CD4-positive, alpha-beta T cell (primary cell): Measurements from ENCODE around the gene XYLT2. TPM values are rescaled to one million over a fixed set of nuclear protein-coding genes. Genes with fewer than 3 reads are reported as not detected.
"Not testable (repeated sequence)": the region's sequence is repeated elsewhere in the genome, so short reads cannot be mapped to it uniquely, and the experiment has no call there.

Source experiments
- ATAC-seq: fragments of 200-7000 bp; cut with Tn5 transposase; one replicate; pipeline ENCODE4 v1.10.0; 2022; ENCODE audit warnings: mild to moderate bottlenecking; ENCODE audit not compliant: poor library complexity
- CTCF ChIA-PET: fragments of 350-600 bp; sonication (Branson Sonifier 250); formaldehyde crosslinking; loops from one replicate; lab custom pipeline; 2021; ENCODE audit warnings: antibody characterized with exemption, inconsistent platforms; lab: Charles Lee
- POLR2A ChIA-PET: fragments of 350-600 bp; sonication (Branson Sonifier 250); formaldehyde crosslinking; loops from one replicate; lab custom pipeline; 2021; ENCODE audit warnings: antibody characterized with exemption, inconsistent platforms; lab: Charles Lee
- DNase-seq, 14 experiments: peaks; one replicate each; pipeline ENCODE4 v3.0.0-alpha.2; 2013 to 2020; ENCODE audit warnings: mixed read lengths in 2 of 14
- H3K27ac ChIP-seq, 2 donors: one replicate each; pipeline versions ENCODE4 v1.5.1 to v1.7.0; 2013; ENCODE audit warnings: low read length in 2 of 2, low read depth in 1 of 2, mild to moderate bottlenecking in 1 of 2
- H3K27me3 ChIP-seq, 2 experiments: 1 replicate in 1 of 2; 2 replicates in 1 of 2; pipeline versions ENCODE4 v1.6.1 to v1.7.0; 2013; ENCODE audit warnings: low read length in 2 of 2, control low read depth in 1 of 2, mild to moderate bottlenecking in 1 of 2, moderate library complexity in 1 of 2; ENCODE audit not compliant: insufficient read depth in 2 of 2, control insufficient read depth in 1 of 2
- H3K36me3 ChIP-seq: one replicate; pipeline ENCODE4 v1.6.1; 2013; ENCODE audit warnings: low read length, control low read depth; ENCODE audit not compliant: insufficient read depth
- H3K4me1 ChIP-seq: one replicate; pipeline ENCODE4 v1.6.1; 2013; ENCODE audit warnings: low read length, control low read depth; ENCODE audit not compliant: insufficient read depth
- H3K4me3 ChIP-seq: one replicate; pipeline ENCODE4 v1.5.1; 2013; ENCODE audit warnings: mild to moderate bottlenecking, low read length, moderate library complexity
- H3K9me3 ChIP-seq, 2 experiments: 1 replicate in 1 of 2; 2 replicates in 1 of 2; pipeline versions ENCODE4 v1.6.1 to v1.7.0; 2013; ENCODE audit warnings: low read length in 2 of 2, mild to moderate bottlenecking in 2 of 2, control low read depth in 1 of 2, moderate library complexity in 1 of 2; ENCODE audit not compliant: control insufficient read depth in 1 of 2, insufficient read depth in 1 of 2
- H3K27ac Mint-ChIP-seq: one replicate; pipeline ENCODE4 v1.8.0; 2020; ENCODE audit warnings: mixed read lengths
- H3K27me3 Mint-ChIP-seq: one replicate; pipeline ENCODE4 v1.8.0; 2021; ENCODE audit warnings: mixed read lengths
- H3K36me3 Mint-ChIP-seq: one replicate; pipeline ENCODE4 v1.8.0; 2021; ENCODE audit warnings: low read depth, mixed read lengths
- H3K4me1 Mint-ChIP-seq: one replicate; pipeline ENCODE4 v1.8.0; 2021; ENCODE audit warnings: low read depth, mixed read lengths
- H3K4me3 Mint-ChIP-seq: one replicate; pipeline ENCODE4 v1.8.0; 2020; ENCODE audit warnings: mild to moderate bottlenecking, mixed read lengths
- H3K9me3 Mint-ChIP-seq: one replicate; pipeline ENCODE4 v1.8.0; 2020; ENCODE audit warnings: mixed read lengths
- intact Hi-C, 2 experiments: fragments of 100-400 bp; cut with DNase I in 1 of 2; cut with micrococcal nuclease in 1 of 2; formaldehyde crosslinking; loops; one replicate each; pipeline versions ENCODE4 v1.15.1 to v1.9.0; 2023 to 2025; cut with DNase I, micrococcal nuclease
- total RNA-seq, 174 experiments: library from RNA in 2 of 174; stranded (reverse) in 2 of 174; gene quantifications; one replicate each; pipeline ENCODE4 v1.2.3 and lab custom pipeline; 2021 to 2026
- TF ChIP-seq, protein P1 (sequence below): fragments of 200-600 bp; IDR thresholded peaks from one replicate; pipeline ENCODE4 v1.8.0; 2022; ENCODE audit warnings: antibody characterized with exemption, mild to moderate bottlenecking

The XYLT2 gene
- total RNA-seq, 2 experiments from 2014 or later: 11.0 to 12.2 TPM

DNA sequence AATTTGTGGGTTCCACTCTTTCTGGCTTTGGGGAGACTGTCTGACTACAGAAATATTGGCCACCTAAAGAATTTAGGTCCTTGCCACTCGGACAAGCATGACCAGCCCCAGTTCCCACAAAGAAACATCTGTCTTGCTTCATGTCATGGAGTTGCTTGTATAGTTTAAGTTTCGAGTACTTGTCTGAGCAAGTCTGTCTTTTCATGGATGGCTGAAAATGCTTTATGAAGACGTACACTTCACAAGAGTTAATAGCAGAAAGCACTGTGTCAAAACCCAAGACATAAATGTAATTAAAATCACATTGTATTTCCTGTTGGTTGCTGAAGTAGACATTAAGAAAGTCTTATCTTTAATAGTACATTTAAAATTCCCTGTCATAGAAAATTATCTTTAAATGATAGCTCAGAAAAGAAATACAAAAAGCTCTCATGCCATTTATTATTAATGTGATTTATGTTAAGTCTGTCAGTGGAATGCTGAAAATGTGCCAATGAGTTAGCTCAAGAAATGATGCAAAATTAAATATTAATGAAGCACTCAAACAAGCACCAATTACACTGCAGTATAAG, 29.8 kb upstream of the XYLT2 start:
- ATAC-seq (no peak), DNase-seq (no peak)
- Histone ChIP-seq H3K4me1 (no peaks in the 10 kb centered on the region), H3K4me3 (no peak overlapping the region), H3K9me3 (no peaks in the 10 kb centered on the region), H3K27me3 (peaks cover 0 to 19% of the 10 kb centered on the region in 2 experiments), H3K36me3 (no peaks in the 10 kb centered on the region), H3K27ac (no peak overlapping the region)
- Mint-ChIP-seq H3K27me3 (peaks cover 16% of the 10 kb centered on the region), H3K36me3 (no peaks in the 10 kb centered on the region), H3K27ac (no peak overlapping the region), H3K4me1 (no peaks in the 10 kb centered on the region), H3K9me3 (no peaks in the 10 kb centered on the region), H3K4me3 (no peak overlapping the region)
- TF ChIP-seq, protein P1, sequence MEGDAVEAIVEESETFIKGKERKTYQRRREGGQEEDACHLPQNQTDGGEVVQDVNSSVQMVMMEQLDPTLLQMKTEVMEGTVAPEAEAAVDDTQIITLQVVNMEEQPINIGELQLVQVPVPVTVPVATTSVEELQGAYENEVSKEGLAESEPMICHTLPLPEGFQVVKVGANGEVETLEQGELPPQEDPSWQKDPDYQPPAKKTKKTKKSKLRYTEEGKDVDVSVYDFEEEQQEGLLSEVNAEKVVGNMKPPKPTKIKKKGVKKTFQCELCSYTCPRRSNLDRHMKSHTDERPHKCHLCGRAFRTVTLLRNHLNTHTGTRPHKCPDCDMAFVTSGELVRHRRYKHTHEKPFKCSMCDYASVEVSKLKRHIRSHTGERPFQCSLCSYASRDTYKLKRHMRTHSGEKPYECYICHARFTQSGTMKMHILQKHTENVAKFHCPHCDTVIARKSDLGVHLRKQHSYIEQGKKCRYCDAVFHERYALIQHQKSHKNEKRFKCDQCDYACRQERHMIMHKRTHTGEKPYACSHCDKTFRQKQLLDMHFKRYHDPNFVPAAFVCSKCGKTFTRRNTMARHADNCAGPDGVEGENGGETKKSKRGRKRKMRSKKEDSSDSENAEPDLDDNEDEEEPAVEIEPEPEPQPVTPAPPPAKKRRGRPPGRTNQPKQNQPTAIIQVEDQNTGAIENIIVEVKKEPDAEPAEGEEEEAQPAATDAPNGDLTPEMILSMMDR: no peak
- ChIA-PET CTCF (no interaction called here), POLR2A (no interaction called here)
- intact Hi-C loops: no loop called here

DNA sequence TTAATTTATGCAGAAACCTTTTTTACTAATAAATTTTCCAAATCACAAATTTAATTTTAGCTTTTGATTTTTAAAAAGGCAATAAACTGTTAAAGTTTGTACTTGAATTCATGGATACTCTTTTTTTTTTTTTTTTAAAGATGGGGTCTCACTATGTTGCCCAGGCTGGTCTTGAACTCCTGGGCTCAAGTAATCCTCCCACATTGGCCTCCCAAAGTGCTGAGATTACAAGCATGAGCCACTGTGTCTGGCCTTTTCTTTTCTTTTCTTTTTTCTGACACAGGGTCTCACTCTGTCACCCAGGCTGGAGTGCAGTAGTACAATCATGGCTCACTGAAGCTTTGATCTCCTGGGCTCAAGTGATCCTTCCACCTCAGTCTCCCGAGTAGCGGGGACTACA, 29.3 kb upstream of the XYLT2 start:
- peaks cover 11% of the 10 kb centered on the region for H3K27me3 Mint-ChIP-seq
- ATAC-seq, H3K27ac Mint-ChIP-seq, POLR2A ChIA-PET, H3K36me3 ChIP-seq, H3K4me3 Mint-ChIP-seq, H3K36me3 Mint-ChIP-seq, H3K9me3 ChIP-seq, intact Hi-C loops, DNase-seq, H3K4me1 Mint-ChIP-seq, H3K27ac ChIP-seq, H3K4me1 ChIP-seq, H3K4me3 ChIP-seq, CTCF ChIA-PET, H3K9me3 Mint-ChIP-seq: not testable (repeated sequence)
- peaks cover 0 to 17% of the 10 kb centered on the region in 2 experiments for H3K27me3 ChIP-seq

DNA sequence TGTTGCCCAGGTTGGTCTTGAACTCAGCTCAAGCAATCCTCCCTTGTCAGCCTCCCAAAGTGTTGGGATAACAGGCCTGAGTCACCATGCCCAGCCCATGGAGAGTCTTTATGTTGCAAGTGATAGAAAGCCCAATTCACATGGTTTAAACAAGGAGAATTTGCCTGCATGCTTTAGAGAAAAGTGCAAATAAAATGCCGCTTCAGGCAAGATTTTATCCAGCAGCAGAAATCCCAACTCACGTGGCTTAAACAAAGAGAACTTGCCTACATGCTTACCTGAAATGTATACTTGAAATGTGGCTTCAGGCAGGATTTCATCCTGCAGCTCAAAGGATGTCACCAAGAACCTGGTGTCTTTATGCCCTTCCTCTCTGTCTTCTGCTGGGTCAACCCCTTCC, 28.8 kb upstream of the XYLT2 start:
- no peak overlapping the region for H3K4me3 Mint-ChIP-seq
- Histone ChIP-seq H3K9me3 (no peaks in the 10 kb centered on the region), H3K27ac (no peak overlapping the region), H3K4me3 (no peak overlapping the region), H3K27me3 (peaks cover 0 to 16% of the 10 kb centered on the region in 2 experiments), H3K36me3 (no peaks in the 10 kb centered on the region), H3K4me1 (no peaks in the 10 kb centered on the region)
- intact Hi-C loops: no loop called here
- no peak overlapping the region for H3K27ac Mint-ChIP-seq
- ChIA-PET POLR2A (no interaction called here), CTCF (no interaction called here)
- DNase-seq (no peak), ATAC-seq (no peak)
- H3K4me1 Mint-ChIP-seq: no peaks in the 10 kb centered on the region
- H3K27me3 Mint-ChIP-seq: peaks cover 8% of the 10 kb centered on the region
- no peaks in the 10 kb centered on the region for H3K36me3 Mint-ChIP-seq
- TF ChIP-seq, protein P1: no peak
- no peaks in the 10 kb centered on the region for H3K9me3 Mint-ChIP-seq
